Bronchial epithelial cell (primary cell): Measurements from ENCODE around the gene FITM1. TPM values are rescaled to one million over a fixed set of nuclear protein-coding genes. Genes with fewer than 3 reads are reported as not detected.

Experiments
- DNase-seq: peaks from one replicate; pipeline ENCODE4 v3.0.0-alpha.2; 2010; ENCODE audit warnings: low read depth
- FAIRE-seq: peaks from 2 replicates; lab custom pipeline; 2011; peaks lifted over from hg19 to GRCh38; lab: Jason Lieb, UNC
- H3K27me3 ChIP-seq: 2 replicates; pipeline ENCODE4 v1.5.1; 2011; ENCODE audit warnings: low read length; ENCODE audit not compliant: control insufficient read depth, insufficient read depth
- H3K36me3 ChIP-seq: 2 replicates; pipeline ENCODE4 v1.5.1; 2011; ENCODE audit warnings: low read length; ENCODE audit not compliant: control insufficient read depth, insufficient read depth
- H3K4me3 ChIP-seq: 2 replicates; pipeline ENCODE4 v1.5.1; 2011; ENCODE audit warnings: mild to moderate bottlenecking, low read depth, low read length, control low read depth
- CTCF ChIP-seq: IDR thresholded peaks from 2 replicates; pipeline ENCODE4 v1.5.1; 2011; ENCODE audit warnings: mild to moderate bottlenecking, moderate library complexity, low read length, control low read depth, inconsistent platforms; ENCODE audit not compliant: insufficient read depth, severe bottlenecking
- total RNA-seq: library from RNA; depleted of rRNA; stranded (reverse); fragments of >200 nt; gene quantifications from 2 replicates; pipeline ENCODE4 v1.2.1, GENCODE V29; 2014

FITM1 gene
- total RNA-seq, 1 donor from 2014 or later, result not detected

- H3K36me3 ChIP-seq, result peaks cover 14% of the 10 kb centered on the region
- no peaks in the 10 kb centered on the region for H3K27me3 ChIP-seq
- FAIRE-seq, result no peak
- no peak overlapping the region for H3K4me3 ChIP-seq
- no peak for TF ChIP-seq CTCF
- DNase-seq, result no peak
Observed at GRCh38 chr14:24092110-24092504, 38.4 kb upstream of the FITM1 start.

GRCh38 chr14:24092505-24093206 lies 37.8 kb upstream of the FITM1 start:
- H3K36me3 ChIP-seq, result peaks cover 14% of the 10 kb centered on the region
- FAIRE-seq (no peak), DNase-seq (no peak)
- H3K27me3 ChIP-seq, result no peaks in the 10 kb centered on the region
- H3K4me3 ChIP-seq, result no peak overlapping the region
- no peak for TF ChIP-seq CTCF

GRCh38 chr14:24093207-24093900 lies 37.1 kb upstream of the FITM1 start:
- FAIRE-seq (no peak), DNase-seq (no peak)
- no peak for TF ChIP-seq CTCF
- Histone ChIP-seq H3K27me3 (no peaks in the 10 kb centered on the region), H3K36me3 (peaks cover 19% of the 10 kb centered on the region), H3K4me3 (no peak overlapping the region)

GRCh38 chr14:24093901-24094840 lies 36.3 kb upstream of the FITM1 start, which contains the start of gene PCK2:
PCK2 (plus strand) TSS chr14:24094311; CDS start chr14:24094406, 95 bp downstream.
- TF ChIP-seq CTCF, result peak; percentile 1

GRCh38 chr14:24094841-24095270 lies 35.6 kb upstream of the FITM1 start:
- FAIRE-seq, result no peak

More at GRCh38 chr14:24093901-24094840, 36.3 kb upstream of the FITM1 start, which contains the start of gene PCK2:
- no peak for FAIRE-seq
- no peaks in the 10 kb centered on the region for H3K27me3 ChIP-seq
- peaks cover 27% of the 10 kb centered on the region for H3K36me3 ChIP-seq
- H3K4me3 ChIP-seq, result peak within 1 kb of the TSS; percentile 94
- DNase-seq, result peak; percentile 78

More at GRCh38 chr14:24094841-24095270, 35.6 kb upstream of the FITM1 start:
- TF ChIP-seq CTCF, result no peak
- Histone ChIP-seq H3K4me3 (peak overlapping the region; percentile 94), H3K27me3 (no peaks in the 10 kb centered on the region), H3K36me3 (peaks cover 34% of the 10 kb centered on the region)
- no peak for DNase-seq
